ENCODE data around the gene NMS. TPM values are rescaled to one million over a fixed set of nuclear protein-coding genes. Genes with fewer than 3 reads are reported as not detected.

The NMS gene
- total RNA-seq, 2 donors from 2014 or later: not detected

DNA sequence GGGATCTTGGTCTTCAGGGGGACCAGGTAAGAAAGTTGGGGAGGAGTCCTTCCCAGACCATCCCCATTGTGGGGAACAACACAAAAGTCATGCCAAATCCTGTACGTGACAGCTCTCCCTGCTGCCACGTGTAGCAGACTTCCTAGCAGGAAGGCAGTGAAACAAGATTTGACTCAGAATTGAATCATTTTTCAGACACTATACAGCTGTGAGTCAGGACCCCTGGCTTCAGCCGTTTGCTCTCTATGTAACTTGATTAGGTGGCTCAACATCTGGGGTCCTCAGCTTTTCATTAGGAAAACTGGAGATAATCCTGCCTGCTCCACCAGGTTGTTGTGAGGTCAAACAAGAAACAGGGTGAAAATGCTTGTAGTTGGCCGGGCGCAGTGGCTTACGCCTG, 59.6 kb downstream of the NMS start:
- TF ChIP-seq, protein P1, sequence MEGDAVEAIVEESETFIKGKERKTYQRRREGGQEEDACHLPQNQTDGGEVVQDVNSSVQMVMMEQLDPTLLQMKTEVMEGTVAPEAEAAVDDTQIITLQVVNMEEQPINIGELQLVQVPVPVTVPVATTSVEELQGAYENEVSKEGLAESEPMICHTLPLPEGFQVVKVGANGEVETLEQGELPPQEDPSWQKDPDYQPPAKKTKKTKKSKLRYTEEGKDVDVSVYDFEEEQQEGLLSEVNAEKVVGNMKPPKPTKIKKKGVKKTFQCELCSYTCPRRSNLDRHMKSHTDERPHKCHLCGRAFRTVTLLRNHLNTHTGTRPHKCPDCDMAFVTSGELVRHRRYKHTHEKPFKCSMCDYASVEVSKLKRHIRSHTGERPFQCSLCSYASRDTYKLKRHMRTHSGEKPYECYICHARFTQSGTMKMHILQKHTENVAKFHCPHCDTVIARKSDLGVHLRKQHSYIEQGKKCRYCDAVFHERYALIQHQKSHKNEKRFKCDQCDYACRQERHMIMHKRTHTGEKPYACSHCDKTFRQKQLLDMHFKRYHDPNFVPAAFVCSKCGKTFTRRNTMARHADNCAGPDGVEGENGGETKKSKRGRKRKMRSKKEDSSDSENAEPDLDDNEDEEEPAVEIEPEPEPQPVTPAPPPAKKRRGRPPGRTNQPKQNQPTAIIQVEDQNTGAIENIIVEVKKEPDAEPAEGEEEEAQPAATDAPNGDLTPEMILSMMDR (IDR thresholded peaks at IDR 0.05): no peak
- no peak for ATAC-seq (ENCODE audit: insufficient number of reproducible peaks, low FRiP score, low read depth)
- H3K36me3 ChIP-seq: no peaks in the 10 kb centered on the region

More for the DNA sequence above, 59.6 kb downstream of the NMS start:
- no peak overlapping the region for H3K27ac ChIP-seq
- DNase-seq (ENCODE audit: low spot score): no peak
- no peak overlapping the region for H3K4me3 ChIP-seq
- no peaks in the 10 kb centered on the region for H3K9me3 ChIP-seq
- no peaks in the 10 kb centered on the region for H3K27me3 ChIP-seq (replicated peaks; ENCODE audit: insufficient read depth)
- no peaks in the 10 kb centered on the region for H3K4me1 ChIP-seq (ENCODE audit: control insufficient read depth in 1 of 2, low read depth in 2 of 2)

Other genes starting within 250 kb of the NMS start
- 10 to 100 TPM in 1 of 2 donors, 1 to 10 TPM in 1; 7.0 to 17.4 TPM for gene LONRF2, start 148.0 kb upstream of the NMS start, total RNA-seq
- gene CHST10, start 52.8 kb upstream of the NMS start, total RNA-seq: 1 to 10 TPM; 4.6 to 8.5 TPM
- 10 to 100 TPM in 1 of 2 donors, 1 to 10 TPM in 1; 7.5 to 13.4 TPM for gene PDCL3, start 92.5 kb downstream of the NMS start, total RNA-seq